PC-9 (cell line): ENCODE results near the gene ARL8A.

Experiments used
- CTCF ChIP-seq: fragments of 200-600 bp; sonication (generic); conservative IDR thresholded peaks from 2 replicates; pipeline ENCODE4 v1.6.1; 2017; ENCODE audit warnings: mixed run types, antibody characterized with exemption, mild to moderate bottlenecking, moderate library complexity
- EZH2 ChIP-seq: fragments of 200-600 bp; sonication (generic); IDR thresholded peaks from 2 replicates; pipeline ENCODE4 v1.8.0; 2017; ENCODE audit warnings: antibody characterized with exemption, low read depth

GRCh38 chr1:202162418-202163280 is 18.1 kb upstream of the ARL8A start:
- no peak for TF ChIP-seq CTCF
- TF ChIP-seq EZH2, result no peak
